Measurements from ENCODE around the gene METRN. TPM values are rescaled to one million over a fixed set of nuclear protein-coding genes. Genes with fewer than 3 reads are reported as not detected.

Gene METRN
- polyA plus RNA-seq, 1 of the 3 experiments (the other 2 are of a cell fraction), result 59.7 TPM

- peak overlapping the region; percentile 24 to 79; a peak in 3 of 4 replicates for H3K27ac ChIP-seq (ENCODE audit: low read depth in 2 of 2, low read length in 1 of 2)
- WGBS (ENCODE audit: low lambda C conversion rate), result 12% methylated on average over 24 of the region's 57 CpGs
- H3K4me2 ChIP-seq, result peak overlapping the region; percentile 90
- peak overlapping the region; percentile 60 to 68 for H3K4me3 ChIP-seq (ENCODE audit: low read depth in 2 of 2, low read length in 1 of 2)
- no peaks in the 10 kb centered on the region for H3K27me3 ChIP-seq (ENCODE audit: insufficient read depth)
- H3K9ac ChIP-seq, result peak overlapping the region; percentile 49
- peaks cover 23% of the 10 kb centered on the region for H4K20me1 ChIP-seq (ENCODE audit: insufficient read depth)
- peaks cover 37% of the 10 kb centered on the region for H3K79me2 ChIP-seq (ENCODE audit: insufficient read depth)
- no peak for DNase-seq
- H3F3A ChIP-seq (replicated peaks; ENCODE audit: insufficient read depth), result peaks cover 10% of the 10 kb centered on the region
- peaks cover 8 to 53% of the 10 kb centered on the region in 2 experiments; a peak in 2 of 4 replicates for H3K4me1 ChIP-seq (ENCODE audit: control insufficient read depth in 1 of 2, insufficient read depth in 2 of 2, low read depth in 1 of 2, low read length in 1 of 2)
- no peaks in the 10 kb centered on the region for H3K9me3 ChIP-seq
- TF ChIP-seq POLR2AphosphoS5 (IDR thresholded peaks at IDR 0.05; ENCODE audit: low read depth, low read length) (peak; percentile 55), PBX3 (IDR thresholded peaks at IDR 0.05) (peak; percentile 66), TEAD4 (IDR thresholded peaks at IDR 0.05; ENCODE audit: borderline replicate concordance, insufficient read depth) (no peak), EZH2phosphoT487 (IDR thresholded peaks at IDR 0.05; ENCODE audit: borderline replicate concordance, low read depth) (no peak), JUND (IDR thresholded peaks at IDR 0.05) (0 out of 2 replicates have a peak, but pooled peaks have one; percentile 3)
- TF ChIP-seq, protein P1, sequence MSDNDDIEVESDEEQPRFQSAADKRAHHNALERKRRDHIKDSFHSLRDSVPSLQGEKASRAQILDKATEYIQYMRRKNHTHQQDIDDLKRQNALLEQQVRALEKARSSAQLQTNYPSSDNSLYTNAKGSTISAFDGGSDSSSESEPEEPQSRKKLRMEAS (IDR thresholded peaks at IDR 0.05; ENCODE audit: low read depth), result 0 out of 2 replicates have a peak, but pooled peaks have one; percentile 19
- TF ChIP-seq, protein P2, sequence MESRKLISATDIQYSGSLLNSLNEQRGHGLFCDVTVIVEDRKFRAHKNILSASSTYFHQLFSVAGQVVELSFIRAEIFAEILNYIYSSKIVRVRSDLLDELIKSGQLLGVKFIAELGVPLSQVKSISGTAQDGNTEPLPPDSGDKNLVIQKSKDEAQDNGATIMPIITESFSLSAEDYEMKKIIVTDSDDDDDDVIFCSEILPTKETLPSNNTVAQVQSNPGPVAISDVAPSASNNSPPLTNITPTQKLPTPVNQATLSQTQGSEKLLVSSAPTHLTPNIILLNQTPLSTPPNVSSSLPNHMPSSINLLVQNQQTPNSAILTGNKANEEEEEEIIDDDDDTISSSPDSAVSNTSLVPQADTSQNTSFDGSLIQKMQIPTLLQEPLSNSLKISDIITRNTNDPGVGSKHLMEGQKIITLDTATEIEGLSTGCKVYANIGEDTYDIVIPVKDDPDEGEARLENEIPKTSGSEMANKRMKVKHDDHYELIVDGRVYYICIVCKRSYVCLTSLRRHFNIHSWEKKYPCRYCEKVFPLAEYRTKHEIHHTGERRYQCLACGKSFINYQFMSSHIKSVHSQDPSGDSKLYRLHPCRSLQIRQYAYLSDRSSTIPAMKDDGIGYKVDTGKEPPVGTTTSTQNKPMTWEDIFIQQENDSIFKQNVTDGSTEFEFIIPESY (IDR thresholded peaks at IDR 0.05; ENCODE audit: borderline replicate concordance, low read depth), result peak; percentile 61; the same call in 1 of the 2 replicates
- ChIA-PET POLR2A (interaction anchor here (0.8 to 1.2 kb wide), 4 partner anchors 10 to 39 kb away, joined by 3 to 4 read pairs (median 4); partner anchors contain the start of gene RHOT2), CTCF (interaction anchor here (0.8 to 5.9 kb wide), 5 partner anchors 15 to 102 kb away, joined by 3 to 38 read pairs (median 3); partner anchors contain the start of genes METTL26 and RHOT2)
- peaks cover 13 to 39% of the 10 kb centered on the region in 2 experiments for H3K36me3 ChIP-seq (replicated peaks in 1 of 2; ENCODE audit: control insufficient read depth in 1 of 2, insufficient read depth in 2 of 2, low read length in 1 of 2)
- no peaks in the 10 kb centered on the region for H3K9me2 ChIP-seq
- no peak overlapping the region for H2AFZ ChIP-seq (ENCODE audit: low read depth)
These were observed 31.4 kb upstream of the METRN start for GRCh38 chr16:683396-684070.

DNA sequence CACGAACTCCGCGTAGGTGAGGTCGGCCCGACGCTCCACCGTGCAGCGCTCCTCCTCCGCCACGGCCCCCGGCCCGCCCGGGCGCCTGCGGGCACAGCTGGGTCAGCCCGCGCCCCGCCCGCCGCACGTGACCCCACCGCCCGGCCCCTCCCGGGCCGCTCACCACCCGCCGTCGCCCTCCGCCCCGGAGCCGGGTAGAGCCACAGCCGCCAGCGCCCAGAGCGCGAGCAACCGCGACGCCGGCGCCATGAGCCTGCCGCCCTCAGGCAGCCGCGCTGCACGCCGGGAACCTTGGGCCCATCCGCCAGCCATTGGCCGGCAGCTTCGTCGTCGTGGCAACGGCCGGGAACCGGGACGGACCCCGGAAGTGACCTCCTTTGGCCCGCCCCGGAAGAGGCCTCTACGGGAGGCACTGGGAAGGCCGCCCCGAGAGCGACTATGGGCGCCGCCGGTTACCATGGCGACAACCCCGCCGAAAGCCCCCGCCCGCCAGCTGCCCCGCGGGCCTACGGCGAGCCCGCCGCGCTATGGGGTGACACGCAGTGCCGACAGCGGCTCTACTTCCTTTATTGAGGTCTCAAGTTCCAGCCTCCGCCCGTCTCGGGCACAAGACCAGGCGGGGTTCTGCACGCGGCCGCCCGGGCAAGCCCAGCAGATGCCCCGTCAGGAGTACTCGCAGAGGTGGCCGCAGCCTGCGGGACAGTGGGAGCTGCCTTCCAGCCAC lies 30.7 kb upstream of the METRN start, which contains the start of gene JMJD8:
TSS of gene JMJD8 (minus strand) at position 264 of the 724 bp plus-strand sequence. CDS start at position 249, 15 bp downstream.
- no peak within 1 kb of the TSS for H2AFZ ChIP-seq (ENCODE audit: low read depth)
- peak; percentile 84; the same call in 1 of the 2 replicates for TF ChIP-seq MXI1 (IDR thresholded peaks at IDR 0.05; ENCODE audit: low read depth, low read length)
- TF ChIP-seq GABPA (IDR thresholded peaks at IDR 0.05; ENCODE audit: low read depth), result peak; percentile 94
- no peak for TF ChIP-seq FOXJ3 (CRISPR knock-in tag; IDR thresholded peaks at IDR 0.05)
- TF ChIP-seq CTCF (IDR thresholded peaks at IDR 0.05), result no peak
- no peak for TF ChIP-seq RAD21 (IDR thresholded peaks at IDR 0.05; ENCODE audit: low read length)
- TF ChIP-seq ELF1 (IDR thresholded peaks at IDR 0.05), result peak; percentile 88
- TF ChIP-seq, protein P1 (IDR thresholded peaks at IDR 0.05; ENCODE audit: low read depth), result peak; percentile 91
- TF ChIP-seq EP300 (IDR thresholded peaks at IDR 0.05; ENCODE audit: borderline replicate concordance in 1 of 2, low read depth in 1 of 2, low read length in 1 of 2), result no peak
- TF ChIP-seq TAF1 (IDR thresholded peaks at IDR 0.05; ENCODE audit: borderline replicate concordance, low read depth, low read length), result peak; percentile 74

More for the DNA sequence above, 30.7 kb upstream of the METRN start, which contains the start of gene JMJD8:
- peaks cover 39% of the 10 kb centered on the region for H3K79me2 ChIP-seq (ENCODE audit: insufficient read depth)
- H3K36me3 ChIP-seq (replicated peaks in 1 of 2; ENCODE audit: control insufficient read depth in 1 of 2, insufficient read depth in 2 of 2, low read length in 1 of 2), result peaks cover 13 to 39% of the 10 kb centered on the region in 2 experiments
- CTCF ChIA-PET, result interaction anchor here (0.6 to 5.9 kb wide), 8 partner anchors 15 to 322 kb away, joined by 3 to 38 read pairs (median 3); partner anchors contain the start of genes METTL26 and RHOT2
- no peaks in the 10 kb centered on the region for H3K9me3 ChIP-seq
- H3K4me3 ChIP-seq (ENCODE audit: low read depth in 2 of 2, low read length in 1 of 2), result peak within 1 kb of the TSS; percentile 60 to 68
- peaks cover 10% of the 10 kb centered on the region for H3F3A ChIP-seq (replicated peaks; ENCODE audit: insufficient read depth)
- peaks cover 8 to 53% of the 10 kb centered on the region in 2 experiments; a peak in 3 of 4 replicates for H3K4me1 ChIP-seq (ENCODE audit: control insufficient read depth in 1 of 2, insufficient read depth in 2 of 2, low read depth in 1 of 2, low read length in 1 of 2)
- peak within 1 kb of the TSS; percentile 54 to 82 for H3K27ac ChIP-seq (ENCODE audit: low read depth in 2 of 2, low read length in 1 of 2)
- peak within 1 kb of the TSS; percentile 90 for H3K4me2 ChIP-seq
- H3K9ac ChIP-seq, result peak within 1 kb of the TSS; percentile 49
- no CpG with 5 or more reads among the region's 91 CpGs for WGBS (ENCODE audit: low lambda C conversion rate)
- H3K27me3 ChIP-seq (ENCODE audit: insufficient read depth), result no peaks in the 10 kb centered on the region
- POLR2A ChIA-PET, result interaction anchor here (0.7 to 1.2 kb wide), 6 partner anchors 8 to 38 kb away, joined by 3 to 5 read pairs (median 4); partner anchors contain the start of genes ANTKMT and RHOT2
- peaks cover 23% of the 10 kb centered on the region for H4K20me1 ChIP-seq (ENCODE audit: insufficient read depth)
- DNase-seq, result peak; percentile 97
- no peaks in the 10 kb centered on the region for H3K9me2 ChIP-seq
